Heart right ventricle (tissue), 16 donors: Measurements from ENCODE around the gene OSBPL1A. TPM values are rescaled to one million over a fixed set of nuclear protein-coding genes. Genes with fewer than 3 reads are reported as not detected.
A peak's percentile ranks its signal among the peaks of the same experiment; 100 is the strongest.

Experiments
- ATAC-seq, 8 donors: fragments of 200-7000 bp; cut with Tn5 transposase; one replicate each; pipeline ENCODE4 v1.9.1; 2020; ENCODE audit warnings: mild to moderate bottlenecking in 8 of 8, moderate library complexity in 8 of 8, moderate number of reproducible peaks in 1 of 8
- DNase-seq, 2 donors: peaks; one replicate each; pipeline ENCODE4 v3.0.0-alpha.2; 2020
- H3K27ac ChIP-seq, 10 donors: fragments of 200-600 bp; sonication (generic) in 2 of 10; one replicate each; pipeline versions ENCODE4 v1.5.0 to v1.8.0; 2020 to 2022; ENCODE audit warnings: mild to moderate bottlenecking in 3 of 10
- H3K27me3 ChIP-seq, 7 donors: fragments of 200-600 bp; one replicate each; pipeline ENCODE4 v1.8.0; 2021 to 2022; ENCODE audit warnings: mild to moderate bottlenecking in 2 of 7
- H3K36me3 ChIP-seq, 9 donors: fragments of 200-600 bp; sonication (generic) in 1 of 9; one replicate each; pipeline versions ENCODE4 v1.5.0 to v1.8.0; 2020 to 2022; ENCODE audit warnings: mild to moderate bottlenecking in 2 of 9
- H3K4me1 ChIP-seq, 9 donors: fragments of 200-600 bp; sonication (generic) in 1 of 9; one replicate each; pipeline versions ENCODE4 v1.5.0 to v1.8.0; 2020 to 2022; ENCODE audit warnings: mild to moderate bottlenecking in 4 of 9
- H3K4me3 ChIP-seq, 10 donors: fragments of 200-600 bp; sonication (generic) in 2 of 10; one replicate each; pipeline versions ENCODE4 v1.5.0 to v1.8.0; 2020 to 2022; ENCODE audit warnings: mild to moderate bottlenecking in 7 of 10, moderate library complexity in 2 of 10
- H3K9me3 ChIP-seq, 11 donors: fragments of 200-600 bp in 10 of 11; sonication (generic) in 2 of 11; one replicate each; pipeline versions ENCODE4 v1.5.0 to v1.8.0; 2013 to 2022; ENCODE audit warnings: mild to moderate bottlenecking in 2 of 11, control low read depth in 1 of 11, moderate library complexity in 1 of 11
- WGBS, 2 donors: extraction: QIAGEN DNeasy Blood & Tissue Kit; methylation state at CpG; one replicate each; pipeline ENCODE4 v1.1.7; 2013; ENCODE audit warnings: inconsistent platforms in 1 of 2; 5-methylcytosine and 5-hydroxymethylcytosine counted together
- intact Hi-C, 10 donors: fragments of 100-400 bp; cut with DNase I; formaldehyde crosslinking; loops; one replicate each; pipeline versions ENCODE4 v1.11.1 to v1.14.2; 2022
- polyA plus RNA-seq, 2 donors: library from polyadenylated mRNA; stranded (reverse); fragments of 200-250 nt; gene quantifications; one replicate each; pipeline ENCODE4 v1.2.3, GENCODE V29; 2013
- total RNA-seq, 10 donors: library from RNA; stranded (reverse); fragmentation: NEBNext Ultra II Directional in 3 of 10; extraction: Animal tissue kit (Norgen Biotek cat#: 25700) in 3 of 10; gene quantifications; one replicate each; pipeline versions ENCODE4 v1.2.1 to v1.2.4, GENCODE V29; 2021 to 2023
- TF ChIP-seq, protein P1 (sequence below), 9 donors: fragments of 200-600 bp; sonication (generic) in 2 of 9; IDR thresholded peaks; one replicate each; pipeline versions ENCODE4 v1.5.0 to v1.8.0; 2021 to 2022; ENCODE audit warnings: antibody characterized with exemption in 9 of 9, mild to moderate bottlenecking in 5 of 9, moderate library complexity in 1 of 9
- donor health status: Arrhythmogenic right ventricular cardiomyopathy.
- donor health status: ischemic (EF 13 %, LVEDD 7.1; RV severe dilation, severe dysfunction).
- donor health status: healthy with polysubstance abuse.
- donor health status: DM: no; HTN: yes; CAD: no.
- donor health status: DM: no; HTN: no; CAD: no.
- donor health status: ischemic (EF 25% LVEDD 6.9; RV normal size, moderate dysfunction).
- donor health status: ischemic (EF 25% LVEDD 5.7; RV mildly dilated, moderate dysfunction).
- donor health status: healthy.
- donor health status: DM: yes; HTN: yes; CAD: no.
- donor health status: Ischemic cardiomyopathy.
- donor health status: ischemic (EF 35%, LVEDD 5.7; RV mildly dilated, moderate dysfunction).
- donor health status: nonischemic (EF 11% LVEDD 7.7; RV severe dilation, severe dysfunction).
- donor health status: DM: yes; HTN: yes; CAD: no.
- donor health status: PGD.
- donor health status: ischemic (EF 29% LVEDD 5.4; RV normal size, mild dysfunction).
- donor health status: nonischemic (EF 23%, LVEDD 6.1; RV moderate dilation, normal function).

Gene OSBPL1A
- total and polyA plus RNA-seq, 12 donors = 26.5 to 85.6 (median 61.0) TPM

- DNase-seq (no peak), ATAC-seq (peak in 2 of 8 donors; percentile 40 to 49)
- H3K9me3 ChIP-seq = no peaks in the 10 kb centered on the region
- intact Hi-C loops = loop anchor here in 2 of 10 donors (10.0 kb wide), 3 partner anchors 77 to 227 kb away; no protein-coding TSS in a partner anchor
- no peaks in the 10 kb centered on the region for H3K27me3 ChIP-seq
- peaks cover 0 to 16% (median 0%) of the 10 kb centered on the region in 9 donors for H3K36me3 ChIP-seq
- 71 to 87% methylated on average over 1 of the region's 1 CpG for WGBS, 2 donors
- peaks cover 0 to 33% (median 25%) of the 10 kb centered on the region in 9 donors for H3K4me1 ChIP-seq
- H3K27ac ChIP-seq = no peak overlapping the region
- H3K4me3 ChIP-seq = no peak overlapping the region
- TF ChIP-seq, protein P1, sequence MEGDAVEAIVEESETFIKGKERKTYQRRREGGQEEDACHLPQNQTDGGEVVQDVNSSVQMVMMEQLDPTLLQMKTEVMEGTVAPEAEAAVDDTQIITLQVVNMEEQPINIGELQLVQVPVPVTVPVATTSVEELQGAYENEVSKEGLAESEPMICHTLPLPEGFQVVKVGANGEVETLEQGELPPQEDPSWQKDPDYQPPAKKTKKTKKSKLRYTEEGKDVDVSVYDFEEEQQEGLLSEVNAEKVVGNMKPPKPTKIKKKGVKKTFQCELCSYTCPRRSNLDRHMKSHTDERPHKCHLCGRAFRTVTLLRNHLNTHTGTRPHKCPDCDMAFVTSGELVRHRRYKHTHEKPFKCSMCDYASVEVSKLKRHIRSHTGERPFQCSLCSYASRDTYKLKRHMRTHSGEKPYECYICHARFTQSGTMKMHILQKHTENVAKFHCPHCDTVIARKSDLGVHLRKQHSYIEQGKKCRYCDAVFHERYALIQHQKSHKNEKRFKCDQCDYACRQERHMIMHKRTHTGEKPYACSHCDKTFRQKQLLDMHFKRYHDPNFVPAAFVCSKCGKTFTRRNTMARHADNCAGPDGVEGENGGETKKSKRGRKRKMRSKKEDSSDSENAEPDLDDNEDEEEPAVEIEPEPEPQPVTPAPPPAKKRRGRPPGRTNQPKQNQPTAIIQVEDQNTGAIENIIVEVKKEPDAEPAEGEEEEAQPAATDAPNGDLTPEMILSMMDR (IDR thresholded peaks at IDR 0.05) = no peak
Measured at GRCh38 chr18:24187689-24188088, 209.9 kb downstream of the OSBPL1A start.

DNA sequence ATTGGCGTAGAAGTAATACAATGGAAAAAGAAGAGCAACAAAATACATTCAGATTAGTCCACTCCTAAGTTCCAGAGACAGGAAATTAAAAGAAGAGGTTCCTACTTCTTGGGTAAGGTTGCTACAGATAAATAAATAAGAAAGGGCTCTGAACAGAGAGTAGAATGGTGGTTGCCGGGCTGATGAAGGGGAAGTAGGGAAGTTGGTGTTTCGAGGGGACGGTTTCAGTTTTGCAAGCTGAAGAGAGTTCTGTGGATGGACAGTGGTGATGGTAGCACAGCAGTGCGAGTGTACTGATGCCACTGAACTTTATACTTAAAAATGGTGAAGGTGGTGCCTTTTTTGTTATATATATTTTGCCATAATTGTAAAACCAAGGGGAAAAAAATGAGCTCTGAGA lies 210.6 kb downstream of the OSBPL1A start:
- Histone ChIP-seq H3K4me1 (peaks cover 0 to 33% (median 25%) of the 10 kb centered on the region in 9 donors), H3K27ac (no peak overlapping the region), H3K9me3 (no peaks in the 10 kb centered on the region), H3K4me3 (no peak overlapping the region), H3K27me3 (no peaks in the 10 kb centered on the region), H3K36me3 (peaks cover 0 to 21% (median 0%) of the 10 kb centered on the region in 9 donors)
- TF ChIP-seq, protein P1 (IDR thresholded peaks at IDR 0.05) = no peak
- WGBS, 2 donors = 88 to 91% methylated on average over 5 of the region's 5 CpGs
- no peak for DNase-seq
- no peak for ATAC-seq
- intact Hi-C loops = loop anchor here in 2 of 10 donors (10.0 kb wide), 3 partner anchors 78 to 228 kb away; no protein-coding TSS in a partner anchor

GRCh38 chr18:24185805-24186204 lies 211.8 kb downstream of the OSBPL1A start:
- Histone ChIP-seq H3K36me3 (peaks cover 0 to 30% (median 0%) of the 10 kb centered on the region in 9 donors), H3K4me1 (peaks cover 0 to 33% (median 22%) of the 10 kb centered on the region in 9 donors), H3K27me3 (no peaks in the 10 kb centered on the region), H3K4me3 (no peak overlapping the region), H3K27ac (no peak overlapping the region), H3K9me3 (no peaks in the 10 kb centered on the region)
- WGBS, 2 donors = 98% methylated on average over 7 of the region's 7 CpGs
- no peak for DNase-seq
- TF ChIP-seq, protein P1 (IDR thresholded peaks at IDR 0.05) = no peak
- intact Hi-C loops = loop anchor here in 2 of 10 donors (10.0 kb wide), 3 partner anchors 79 to 229 kb away; no protein-coding TSS in a partner anchor
- no peak for ATAC-seq

GRCh38 chr18:24181806-24182205 lies 215.8 kb downstream of the OSBPL1A start:
- intact Hi-C loops = loop anchor here in 2 of 10 donors (10.0 kb wide), 3 partner anchors 83 to 233 kb away; no protein-coding TSS in a partner anchor
- DNase-seq = no peak
- no peak for ATAC-seq
- TF ChIP-seq, protein P1 (IDR thresholded peaks at IDR 0.05) = no peak
- 80 to 86% methylated on average over 2 of the region's 2 CpGs for WGBS, 2 donors
- no peaks in the 10 kb centered on the region for H3K27me3 ChIP-seq
- H3K27ac ChIP-seq = no peak overlapping the region
- H3K9me3 ChIP-seq = no peaks in the 10 kb centered on the region
- peaks cover 0 to 10% (median 3%) of the 10 kb centered on the region in 9 donors for H3K4me1 ChIP-seq
- H3K36me3 ChIP-seq = peaks cover 0 to 70% (median 0%) of the 10 kb centered on the region in 9 donors
- H3K4me3 ChIP-seq = no peak overlapping the region
